Ovary (tissue), 3 donors: ENCODE data around the gene KRT6A.

Source experiments
- EP300 ChIP-seq: sonication (generic); formaldehyde crosslinking; IDR thresholded peaks from one replicate; pipeline ENCODE4 v1.6.1; 2017; ENCODE audit warnings: antibody characterized with exemption
- POLR2A ChIP-seq: fragments of 450-650 bp; IDR thresholded peaks from one replicate; pipeline ENCODE4 v1.6.1; 2017; ENCODE audit warnings: antibody characterized with exemption, mild to moderate bottlenecking, moderate library complexity
- TF ChIP-seq, protein P1 (sequence below), 3 donors: fragments of 450-650 bp in 2 of 3; fragments of 200-600 bp in 1 of 3; IDR thresholded peaks; one replicate each; pipeline versions ENCODE4 v1.5.1 to v1.8.0; 2016 to 2022; ENCODE audit warnings: antibody characterized with exemption in 3 of 3, mild to moderate bottlenecking in 1 of 3
- donor health status: DM: no; HTN: no; CAD: no.

DNA sequence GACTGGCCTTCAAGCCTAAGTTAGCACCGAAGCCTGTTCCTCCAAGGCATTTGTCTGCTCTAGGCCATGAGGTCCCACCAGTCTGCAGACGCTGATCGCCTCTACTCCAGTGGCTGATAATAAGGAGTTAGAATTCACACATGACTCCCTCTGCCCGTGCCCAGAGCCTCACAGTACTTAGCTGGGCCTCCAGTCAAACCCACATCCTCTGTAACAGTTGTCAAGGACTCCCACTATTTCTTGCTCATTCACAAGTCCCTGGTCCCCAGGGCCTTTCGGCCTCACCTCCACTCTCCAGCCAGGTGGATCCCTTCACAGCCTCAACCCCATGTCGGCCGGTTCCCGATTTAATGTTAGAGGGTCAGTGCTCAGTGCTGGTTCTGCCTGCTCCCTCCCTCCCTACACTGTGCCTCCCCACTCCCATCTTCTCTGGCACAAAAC is 33.5 kb upstream of the KRT6A start:
- TF ChIP-seq, protein P1, sequence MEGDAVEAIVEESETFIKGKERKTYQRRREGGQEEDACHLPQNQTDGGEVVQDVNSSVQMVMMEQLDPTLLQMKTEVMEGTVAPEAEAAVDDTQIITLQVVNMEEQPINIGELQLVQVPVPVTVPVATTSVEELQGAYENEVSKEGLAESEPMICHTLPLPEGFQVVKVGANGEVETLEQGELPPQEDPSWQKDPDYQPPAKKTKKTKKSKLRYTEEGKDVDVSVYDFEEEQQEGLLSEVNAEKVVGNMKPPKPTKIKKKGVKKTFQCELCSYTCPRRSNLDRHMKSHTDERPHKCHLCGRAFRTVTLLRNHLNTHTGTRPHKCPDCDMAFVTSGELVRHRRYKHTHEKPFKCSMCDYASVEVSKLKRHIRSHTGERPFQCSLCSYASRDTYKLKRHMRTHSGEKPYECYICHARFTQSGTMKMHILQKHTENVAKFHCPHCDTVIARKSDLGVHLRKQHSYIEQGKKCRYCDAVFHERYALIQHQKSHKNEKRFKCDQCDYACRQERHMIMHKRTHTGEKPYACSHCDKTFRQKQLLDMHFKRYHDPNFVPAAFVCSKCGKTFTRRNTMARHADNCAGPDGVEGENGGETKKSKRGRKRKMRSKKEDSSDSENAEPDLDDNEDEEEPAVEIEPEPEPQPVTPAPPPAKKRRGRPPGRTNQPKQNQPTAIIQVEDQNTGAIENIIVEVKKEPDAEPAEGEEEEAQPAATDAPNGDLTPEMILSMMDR (IDR thresholded peaks at IDR 0.05): no peak
- TF ChIP-seq POLR2A (no peak), EP300 (no peak)
